HCT116 (cell line): ENCODE measurements around the gene KHDRBS2. TPM values are rescaled to one million over a fixed set of nuclear protein-coding genes. Genes with fewer than 3 reads are reported as not detected.
A peak's percentile ranks its signal among the peaks of the same experiment; 100 is the strongest.

ENCODE experiments used
- ATAC-seq: fragments of 200-7000 bp; cut with Tn5 transposase; 2 replicates; pipeline ENCODE4 v1.9.1; 2020; ENCODE audit warnings: mild to moderate bottlenecking, moderate library complexity
- BruUV-seq: library from RNA; stranded (reverse); fragments of 400-500 nt; replicated peaks from 2 replicates; lab custom pipeline; 2021; lab: Mats Ljungman, UMichigan
- CTCF ChIA-PET: fragments of 300-600 bp; sonication (Branson Sonifier 250); formaldehyde crosslinking; loops from one replicate; lab custom pipeline; 2021; ENCODE audit warnings: antibody characterized with exemption; lab: Charles Lee
- POLR2A ChIA-PET: fragments of 300-600, 350-600 bp; sonication (Branson Sonifier 250); formaldehyde crosslinking; loops from one replicate; lab custom pipeline; 2021; ENCODE audit warnings: antibody characterized with exemption; lab: Charles Lee
- RAD21 ChIA-PET, 2 experiments: fragments of 300-600 bp; sonication (Branson Sonifier 250); formaldehyde crosslinking; loops; one replicate each; lab custom pipeline; 2023; ENCODE audit warnings: low total read pairs in 2 of 2; ENCODE audit not compliant: uncharacterized antibody in 2 of 2, unreplicated experiment in 2 of 2, low non-redundant PET in 1 of 2; lab: Charles Lee
- DNase-seq: peaks from one replicate; pipeline ENCODE4 v3.0.0-alpha.2; 2010; ENCODE audit warnings: low read depth, low spot score
- H2AFZ ChIP-seq: fragments of 200-600 bp; shearing (Covaris generic), sonication (generic); 2 replicates; pipeline ENCODE4 v1.6.1; 2017; ENCODE audit warnings: low read depth, mixed run types, mixed read lengths, antibody characterized with exemption, low read length; ENCODE audit not compliant: poor library complexity, severe bottlenecking
- H3K27ac ChIP-seq: 2 replicates; pipeline ENCODE4 v1.5.1; 2012; ENCODE audit warnings: low read depth, low read length
- H3K27me3 ChIP-seq: fragments of 200-600 bp; sonication (generic); 2 replicates; pipeline ENCODE4 v1.6.1; 2016; ENCODE audit warnings: mixed run types, low read length, mixed read lengths; ENCODE audit not compliant: insufficient read depth
- H3K36me3 ChIP-seq, 2 experiments: fragments of 200-500 bp in 1 of 2; fragments of 200-600 bp in 1 of 2; sonication (Bioruptor generic) in 1 of 2; sonication (generic) in 1 of 2; 2 replicates each; pipeline versions ENCODE4 v1.5.1 to v1.6.1; 2014 to 2016; ENCODE audit warnings: low read length in 2 of 2, inconsistent platforms in 1 of 2, mixed read lengths in 1 of 2, mixed run types in 1 of 2; ENCODE audit not compliant: insufficient read depth in 2 of 2, control insufficient read depth in 1 of 2
- H3K4me1 ChIP-seq, 2 experiments: fragments of 200-600 bp in 1 of 2; sonication (generic) in 1 of 2; 2 replicates each; pipeline versions ENCODE4 v1.5.1 to v1.6.1; 2012 to 2017; ENCODE audit warnings: low read length in 2 of 2, inconsistent platforms in 1 of 2, mild to moderate bottlenecking in 1 of 2, mixed read lengths in 1 of 2, mixed run types in 1 of 2, moderate library complexity in 1 of 2; ENCODE audit not compliant: insufficient read depth in 2 of 2, control insufficient read depth in 1 of 2
- H3K4me2 ChIP-seq: fragments of 200-600 bp; sonication (generic); 2 replicates; pipeline ENCODE4 v1.6.1; 2017; ENCODE audit warnings: mixed run types, low read length, mixed read lengths
- H3K4me3 ChIP-seq, 2 experiments: fragments of 200-600 bp in 1 of 2; sonication (generic) in 1 of 2; replicated peaks in 1 of 2; 2 replicates each; pipeline ENCODE4 v1.5.1; 2011 to 2016; ENCODE audit warnings: low read length in 2 of 2, control low read depth in 1 of 2, low read depth in 1 of 2, mild to moderate bottlenecking in 1 of 2, mixed read lengths in 1 of 2, mixed run types in 1 of 2
- H3K79me2 ChIP-seq: fragments of 200-600 bp; sonication (generic); 2 replicates; pipeline ENCODE4 v1.6.1; 2017; ENCODE audit warnings: mild to moderate bottlenecking, mixed run types, low read length, moderate library complexity, mixed read lengths; ENCODE audit not compliant: insufficient read depth
- H3K9ac ChIP-seq: fragments of 200-600 bp; sonication (generic); 2 replicates; pipeline ENCODE4 v1.6.1; 2016; ENCODE audit warnings: low read length, mixed read lengths
- H3K9me2 ChIP-seq: fragments of 200-600 bp; sonication (generic), shearing (Covaris generic); 2 replicates; pipeline ENCODE4 v1.6.1; 2017; ENCODE audit warnings: mixed run types, mild to moderate bottlenecking, moderate library complexity; ENCODE audit not compliant: insufficient read depth
- H3K9me3 ChIP-seq, 2 experiments: fragments of 200-500 bp in 1 of 2; fragments of 200-600 bp in 1 of 2; sonication (Bioruptor generic) in 1 of 2; sonication (generic) in 1 of 2; 2 replicates each; pipeline ENCODE4 v1.6.1; 2014 to 2017; ENCODE audit warnings: low read length in 2 of 2, mixed read lengths in 2 of 2, inconsistent platforms in 1 of 2, low read depth in 1 of 2, mild to moderate bottlenecking in 1 of 2, mixed run types in 1 of 2, moderate library complexity in 1 of 2; ENCODE audit not compliant: control insufficient read depth in 1 of 2, insufficient read depth in 1 of 2
- H4K20me1 ChIP-seq: fragments of 200-600 bp; sonication (generic), shearing (Covaris generic); 2 replicates; pipeline ENCODE4 v1.6.1; 2017; ENCODE audit warnings: mixed run types, mild to moderate bottlenecking, moderate library complexity; ENCODE audit not compliant: insufficient read depth
- CEBPB ChIP-seq: IDR thresholded peaks from 2 replicates; pipeline ENCODE4 v1.6.1; 2012; ENCODE audit warnings: low read depth
- CTCF ChIP-seq, 3 experiments: fragments of 200-600 bp in 1 of 3; sonication (generic) in 1 of 3; IDR thresholded peaks in 2 of 3; conservative IDR thresholded peaks in 1 of 3; 2 replicates each; pipeline ENCODE4 v1.5.1; 2012 to 2017; ENCODE audit warnings: low read depth in 2 of 3, low read length in 2 of 3, antibody characterized with exemption in 1 of 3, borderline replicate concordance in 1 of 3, control low read depth in 1 of 3, mild to moderate bottlenecking in 1 of 3, mixed read lengths in 1 of 3, mixed run types in 1 of 3, moderate library complexity in 1 of 3; ENCODE audit not compliant: insufficient read depth in 1 of 3
- EGR1 ChIP-seq: IDR thresholded peaks from 2 replicates; pipeline ENCODE4 v1.6.1; 2012; ENCODE audit warnings: low read depth
- EZH2 ChIP-seq: fragments of 200-600 bp; sonication (generic); IDR thresholded peaks from 2 replicates; pipeline ENCODE4 v1.6.1; 2017; ENCODE audit warnings: antibody characterized with exemption, mixed run types
- JUND ChIP-seq: IDR thresholded peaks from 2 replicates; pipeline ENCODE4 v1.6.1; 2012
- RAD21 ChIP-seq: IDR thresholded peaks from 2 replicates; pipeline ENCODE4 v1.6.1; 2012; ENCODE audit warnings: low read depth, mild to moderate bottlenecking
- SIN3A ChIP-seq: IDR thresholded peaks from 2 replicates; pipeline ENCODE4 v1.6.1; 2012; ENCODE audit warnings: low read depth
- SRF ChIP-seq: IDR thresholded peaks from 2 replicates; pipeline ENCODE4 v1.6.1; 2012; ENCODE audit warnings: low read depth
- ZNF274 ChIP-seq: fragments of 200-500 bp; sonication (Bioruptor generic); IDR thresholded peaks from 2 replicates; pipeline ENCODE4 v1.6.1; 2014; ENCODE audit warnings: mild to moderate bottlenecking, low read depth, low read length, inconsistent platforms
- intact Hi-C: fragments of 100-400 bp; cut with micrococcal nuclease; formaldehyde crosslinking; loops from 2 replicates; pipeline ENCODE4 v1.10.0; 2022
- total RNA-seq: library from RNA; stranded (reverse); gene quantifications from one replicate; pipeline ENCODE4 v1.2.1, GENCODE V29; 2021; ENCODE audit not compliant: unreplicated experiment

Gene KHDRBS2
- total RNA-seq, 1 experiment from 2014 or later = not detected

DNA sequence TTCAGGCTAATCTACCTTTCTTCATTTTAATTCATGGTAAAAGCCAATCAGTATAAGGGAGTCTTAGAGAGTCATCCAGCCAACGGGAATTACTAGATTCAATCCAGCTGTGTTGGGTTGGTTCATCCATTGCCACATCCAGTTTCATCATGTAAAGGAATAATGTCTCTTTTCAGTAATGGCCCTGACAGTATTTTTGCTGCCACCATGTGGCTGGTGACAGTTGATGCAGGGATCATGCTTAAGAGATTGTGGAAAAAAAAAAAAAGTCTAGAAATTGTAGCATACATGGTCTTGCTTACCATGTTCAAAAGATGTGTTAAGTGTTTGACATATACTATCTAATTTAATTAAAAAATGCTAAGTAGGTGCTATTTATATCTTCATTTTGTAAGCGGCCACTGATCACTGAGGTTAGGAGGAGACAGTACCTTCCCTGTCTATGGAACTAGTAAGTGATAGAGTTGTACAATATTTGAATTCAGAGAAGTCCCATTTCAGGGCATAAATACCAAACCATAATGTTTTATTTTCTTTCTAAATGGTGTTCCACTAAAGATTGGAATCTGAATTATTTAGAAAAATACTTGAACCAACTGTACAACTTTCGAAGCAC is 135.9 kb downstream of the KHDRBS2 start:
- ATAC-seq (no peak), DNase-seq (peak; percentile 6)
- TF ChIP-seq RAD21 (peak; percentile 23; the same call in 1 of the 2 replicates), SIN3A (no peak), ZNF274 (no peak), EGR1 (no peak), CTCF (IDR thresholded peaks at IDR 0.05 in 2 of 3, conservative IDR thresholded peaks at IDR 0.05 in 1 of 3; ENCODE audit: borderline replicate concordance in 1 of 3, insufficient read depth in 1 of 3, low read depth in 2 of 3, low read length in 2 of 3) (peak in 2 of 3 experiments; percentile 60 to 61; a peak in 4 of 6 replicates), CEBPB (no peak), JUND (no peak), SRF (no peak), EZH2 (no peak)
- H3K9me2 ChIP-seq = no peaks in the 10 kb centered on the region
- H3K9ac ChIP-seq = no peak overlapping the region
- H3K9me3 ChIP-seq = peaks cover 5 to 21% of the 10 kb centered on the region in 2 experiments; a peak in 2 of 4 replicates
- ChIA-PET POLR2A (no interaction called here), RAD21 (no interaction called here), CTCF (no interaction called here)
- no peak overlapping the region for H2AFZ ChIP-seq
- H3K4me1 ChIP-seq = no peaks in the 10 kb centered on the region
- no peak overlapping the region for H3K4me3 ChIP-seq
- H3K36me3 ChIP-seq = no peaks in the 10 kb centered on the region
- no peaks in the 10 kb centered on the region for H3K79me2 ChIP-seq
- intact Hi-C loops = loop anchor here (5.0 kb wide), 1 partner anchor 1122 kb away; no protein-coding TSS in a partner anchor
- BruUV-seq = no TSS peak
- no peak overlapping the region for H3K27ac ChIP-seq
- H3K27me3 ChIP-seq = no peaks in the 10 kb centered on the region
- H3K4me2 ChIP-seq = no peak overlapping the region
- H4K20me1 ChIP-seq = no peaks in the 10 kb centered on the region
